IMR-90 (cell line): ENCODE measurements around the gene ZNF593OS. TPM values are rescaled to one million over a fixed set of nuclear protein-coding genes. Genes with fewer than 3 reads are reported as not detected.

Experiments used
- ATAC-seq: fragments of 200-7000 bp; cut with Tn5 transposase; 2 replicates; pipeline ENCODE4 v1.9.1; 2020; ENCODE audit warnings: low read depth, mild to moderate bottlenecking, moderate library complexity
- BruUV-seq: library from RNA; stranded (reverse); fragments of 400-500 nt; replicated peaks from 2 replicates; lab custom pipeline; 2021; lab: Mats Ljungman, UMichigan
- CTCF ChIA-PET: fragments of 300-600 bp; formaldehyde crosslinking; extraction: SDS; loops from one replicate; lab custom pipeline; 2021; ENCODE audit warnings: antibody characterized with exemption; lab: Yijun Ruan, JAX
- POLR2A ChIA-PET: fragments of 300-600 bp; sonication (Branson Sonifier 250); formaldehyde crosslinking; loops from one replicate; lab custom pipeline; 2022; ENCODE audit warnings: antibody characterized with exemption; ENCODE audit not compliant: unreplicated experiment; lab: Charles Lee
- DNase-seq: peaks from one replicate; pipeline ENCODE4 v3.0.0; 2013
- H2AFZ ChIP-seq: replicated peaks from 2 replicates; pipeline ENCODE3; 2013; ENCODE audit warnings: low read length, mild to moderate bottlenecking; ENCODE audit not compliant: poor library complexity
- H2AK5ac ChIP-seq: 2 replicates; pipeline ENCODE4 v1.6.1; 2013; ENCODE audit warnings: low read depth, low read length, inconsistent platforms
- H2AK9ac ChIP-seq: replicated peaks from 2 replicates; pipeline ENCODE3; 2013; ENCODE audit warnings: mild to moderate bottlenecking, low read depth, low read length, moderate library complexity; ENCODE audit not compliant: poor library complexity
- H2BK120ac ChIP-seq: 2 replicates; pipeline ENCODE4 v1.6.1; 2013; ENCODE audit warnings: low read depth, low read length, inconsistent platforms
- H2BK15ac ChIP-seq: 3 replicates; pipeline ENCODE4 v1.6.1; 2013; ENCODE audit warnings: low read depth, low read length, inconsistent platforms
- H2BK20ac ChIP-seq: 2 replicates; pipeline ENCODE4 v1.6.1; 2013; ENCODE audit warnings: low read depth, mild to moderate bottlenecking, inconsistent platforms, low read length, moderate library complexity
- H2BK5ac ChIP-seq: 2 replicates; pipeline ENCODE4 v1.6.1; 2013; ENCODE audit warnings: mild to moderate bottlenecking, low read depth, low read length, inconsistent platforms; ENCODE audit not compliant: poor library complexity, severe bottlenecking
- H3K14ac ChIP-seq: replicated peaks from 2 replicates; pipeline ENCODE4 v1.6.1; 2013; ENCODE audit warnings: low read depth, low read length, inconsistent platforms
- H3K18ac ChIP-seq: 2 replicates; pipeline ENCODE4 v1.6.1; 2013; ENCODE audit warnings: low read depth, low read length, control low read depth
- H3K23ac ChIP-seq: 2 replicates; pipeline ENCODE4 v1.6.1; 2013; ENCODE audit warnings: low read depth, low read length, inconsistent platforms
- H3K27ac ChIP-seq: 2 replicates; pipeline ENCODE4 v1.5.1; 2013; ENCODE audit warnings: mild to moderate bottlenecking, control low read depth, low read length; ENCODE audit not compliant: insufficient read depth
- H3K27me3 ChIP-seq: 2 replicates; pipeline ENCODE4 v1.6.1; 2013; ENCODE audit warnings: low read length; ENCODE audit not compliant: control insufficient read depth, insufficient read depth
- H3K36me3 ChIP-seq: 2 replicates; pipeline ENCODE4 v1.6.1; 2013; ENCODE audit warnings: low read length, mixed read lengths; ENCODE audit not compliant: control insufficient read depth, insufficient read depth
- H3K4ac ChIP-seq: 2 replicates; pipeline ENCODE4 v1.6.1; 2013; ENCODE audit warnings: low read depth, low read length, inconsistent platforms
- H3K4me1 ChIP-seq: 2 replicates; pipeline ENCODE4 v1.6.1; 2013; ENCODE audit warnings: low read length, mixed read lengths; ENCODE audit not compliant: control insufficient read depth, insufficient read depth
- H3K4me2 ChIP-seq: 2 replicates; pipeline ENCODE4 v1.6.1; 2013; ENCODE audit warnings: low read depth, mild to moderate bottlenecking, control low read depth, low read length, moderate library complexity
- H3K4me3 ChIP-seq: 2 replicates; pipeline ENCODE4 v1.5.1; 2013; ENCODE audit warnings: low read depth, mild to moderate bottlenecking, control low read depth, low read length, moderate library complexity; ENCODE audit not compliant: insufficient read depth
- H3K56ac ChIP-seq: 2 replicates; pipeline ENCODE4 v1.6.1; 2013; ENCODE audit warnings: low read length, inconsistent platforms; ENCODE audit not compliant: insufficient read depth; ENCODE audit errors: extremely low read depth
- H3K79me1 ChIP-seq, 2 experiments: 2 replicates each; pipeline ENCODE4 v1.6.1; 2013; ENCODE audit warnings: low read length in 2 of 2, inconsistent platforms in 1 of 2, low read depth in 1 of 2
- H3K9ac ChIP-seq: 2 replicates; pipeline ENCODE4 v1.6.1; 2013; ENCODE audit warnings: low read depth, low read length, control low read depth
- H3K9me1 ChIP-seq: 2 replicates; pipeline ENCODE4 v1.6.1; 2013; ENCODE audit warnings: low read length, inconsistent platforms; ENCODE audit not compliant: insufficient read depth
- H3K9me3 ChIP-seq: 2 replicates; pipeline ENCODE4 v1.6.1; 2013; ENCODE audit warnings: low read length; ENCODE audit not compliant: control insufficient read depth, insufficient read depth
- H4K20me1 ChIP-seq: 2 replicates; pipeline ENCODE4 v1.6.1; 2013; ENCODE audit warnings: low read length, inconsistent platforms; ENCODE audit not compliant: insufficient read depth
- H4K5ac ChIP-seq: 2 replicates; pipeline ENCODE4 v1.6.1; 2013; ENCODE audit warnings: mild to moderate bottlenecking, low read depth, low read length, control low read depth
- H4K8ac ChIP-seq, 2 experiments: 2 replicates each; pipeline ENCODE4 v1.6.1; 2013; ENCODE audit warnings: low read depth in 2 of 2, low read length in 2 of 2, control low read depth in 1 of 2, inconsistent platforms in 1 of 2
- H4K91ac ChIP-seq: 2 replicates; pipeline ENCODE4 v1.6.1; 2013; ENCODE audit warnings: low read depth, low read length, inconsistent platforms; ENCODE audit not compliant: insufficient read depth
- BHLHE40 ChIP-seq: fragments of 150-350 bp; IDR thresholded peaks from 2 replicates; pipeline ENCODE4 v1.6.1; 2016; ENCODE audit warnings: mild to moderate bottlenecking, low read depth, low read length
- CEBPB ChIP-seq: IDR thresholded peaks from 2 replicates; pipeline ENCODE4 v1.6.1; 2012; ENCODE audit warnings: low read depth, low read length, improper control_type of control experiment
- CHD1 ChIP-seq: IDR thresholded peaks from 2 replicates; pipeline ENCODE4 v1.6.1; 2012; ENCODE audit warnings: low read depth, low read length, improper control_type of control experiment
- CTCF ChIP-seq: conservative IDR thresholded peaks from 2 replicates; pipeline ENCODE4 v1.5.1; 2012; ENCODE audit warnings: mild to moderate bottlenecking, low read depth, low read length, improper control_type of control experiment
- ELK1 ChIP-seq: fragments of 150-350 bp; IDR thresholded peaks from 2 replicates; pipeline ENCODE4 v1.6.1; 2016; ENCODE audit warnings: low read depth, mild to moderate bottlenecking, low read length, moderate library complexity, borderline replicate concordance
- FOS ChIP-seq: fragments of 150-350 bp; IDR thresholded peaks from 2 replicates; pipeline ENCODE4 v1.6.1; 2016; ENCODE audit warnings: low read depth, low read length
- MAFK ChIP-seq: IDR thresholded peaks from 2 replicates; pipeline ENCODE4 v1.6.1; 2012; ENCODE audit warnings: low read depth, low read length, improper control_type of control experiment
- MAZ ChIP-seq: IDR thresholded peaks from 2 replicates; pipeline ENCODE4 v1.6.1; 2012; ENCODE audit warnings: low read depth, mild to moderate bottlenecking, low read length, improper control_type of control experiment, moderate library complexity, borderline replicate concordance
- MXI1 ChIP-seq: IDR thresholded peaks from 2 replicates; pipeline ENCODE4 v1.6.1; 2012; ENCODE audit warnings: low read depth, mild to moderate bottlenecking, low read length, moderate library complexity, borderline replicate concordance
- NFE2L2 ChIP-seq: fragments of 150-350 bp; IDR thresholded peaks from 2 replicates; pipeline ENCODE4 v1.6.1; 2016; ENCODE audit warnings: low read depth, mild to moderate bottlenecking, low read length
- POLR2A ChIP-seq: IDR thresholded peaks from 2 replicates; pipeline ENCODE4 v1.6.1; 2012; ENCODE audit warnings: mild to moderate bottlenecking, low read depth, low read length
- RAD21 ChIP-seq: IDR thresholded peaks from 2 replicates; pipeline ENCODE4 v1.6.1; 2012; ENCODE audit warnings: low read length, improper control_type of control experiment
- RCOR1 ChIP-seq: IDR thresholded peaks from 2 replicates; pipeline ENCODE4 v1.6.1; 2012; ENCODE audit warnings: mild to moderate bottlenecking, low read length, improper control_type of control experiment; ENCODE audit not compliant: insufficient replicate concordance
- RFX5 ChIP-seq: IDR thresholded peaks from 2 replicates; pipeline ENCODE4 v1.8.0; 2012; ENCODE audit warnings: low read depth, mild to moderate bottlenecking, low read length, moderate library complexity
- WGBS, 2 experiments: methylation state at CpG; one replicate each; pipeline versions ENCODE4 v1.1.5 to v1.1.7; 2013; ENCODE audit warnings: missing lambda C conversion rate in 2 of 2; ENCODE audit not compliant: insufficient read length in 1 of 2; ENCODE audit errors: extremely low coverage in 2 of 2; 5-methylcytosine and 5-hydroxymethylcytosine counted together
- dilution Hi-C: fragments of 300-500 bp; cut with HindIII; formaldehyde crosslinking; loops from one replicate; pipeline ENCODE4 v1.14.3; 2018; ENCODE audit warnings: low sequenced_read_pairs; ENCODE audit not compliant: unreplicated experiment
- in situ Hi-C: fragments of 300-500 bp; cut with MboI; formaldehyde crosslinking; loops from 3 replicates; pipeline ENCODE4 v1.14.3; 2019; ENCODE audit warnings: low sequenced_read_pairs, inconsistent platforms, mixed read lengths
- intact Hi-C: fragments of 100-400 bp; cut with micrococcal nuclease; formaldehyde crosslinking; loops from 2 replicates; pipeline ENCODE4 v1.10.0; 2022
- polyA plus RNA-seq, 3 experiments: library from polyadenylated mRNA; depleted of rRNA; stranded (reverse); fragments of >200 nt; gene quantifications; 2 replicates each; pipeline ENCODE4 v1.2.3, GENCODE V29; 2012; ENCODE audit warnings: low replicate concordance in 1 of 3
- total RNA-seq: library from RNA; depleted of rRNA; stranded (reverse); fragments of >200 nt; gene quantifications from 2 replicates; pipeline ENCODE4 v1.2.3, GENCODE V29; 2012
- TF ChIP-seq, protein P1 (sequence below): fragments of 150-350 bp; IDR thresholded peaks from 2 replicates; pipeline ENCODE4 v1.6.1; 2017; ENCODE audit warnings: mild to moderate bottlenecking, antibody characterized with exemption, low read length, low read depth

ZNF593OS gene
- total and polyA plus RNA-seq, 2 of the 4 experiments (the other 2 are of a cell fraction) = not detected

- no peak overlapping the region for H3K4ac ChIP-seq
- no peak for TF ChIP-seq CHD1
- TF ChIP-seq CEBPB = no peak
- TF ChIP-seq FOS = no peak
- no peak for TF ChIP-seq MAFK
- no peak for TF ChIP-seq ELK1
- TF ChIP-seq MXI1 = no peak
- no peak for TF ChIP-seq RAD21
- TF ChIP-seq RFX5 = no peak
- TF ChIP-seq, protein P1, sequence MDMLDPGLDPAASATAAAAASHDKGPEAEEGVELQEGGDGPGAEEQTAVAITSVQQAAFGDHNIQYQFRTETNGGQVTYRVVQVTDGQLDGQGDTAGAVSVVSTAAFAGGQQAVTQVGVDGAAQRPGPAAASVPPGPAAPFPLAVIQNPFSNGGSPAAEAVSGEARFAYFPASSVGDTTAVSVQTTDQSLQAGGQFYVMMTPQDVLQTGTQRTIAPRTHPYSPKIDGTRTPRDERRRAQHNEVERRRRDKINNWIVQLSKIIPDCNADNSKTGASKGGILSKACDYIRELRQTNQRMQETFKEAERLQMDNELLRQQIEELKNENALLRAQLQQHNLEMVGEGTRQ = no peak
- TF ChIP-seq NFE2L2 = no peak
- TF ChIP-seq RCOR1 = no peak
- no peak for TF ChIP-seq MAZ
- no peak for TF ChIP-seq POLR2A
- no peak for TF ChIP-seq CTCF
- no peak for TF ChIP-seq BHLHE40
- ChIA-PET POLR2A (no interaction called here), CTCF (interaction anchor here (1.0 kb wide), 1 partner anchor 106 kb away, joined by 3 read pairs; no protein-coding TSS in a partner anchor)
- DNase-seq (no peak), ATAC-seq (no peak)
- intact Hi-C loops (no loop called here), in situ Hi-C loops (no loop called here), dilution Hi-C loops (no loop called here)
- no peaks in the 10 kb centered on the region for H4K20me1 ChIP-seq
- BruUV-seq = no TSS peak
- no peak overlapping the region for H2BK120ac ChIP-seq
- H2AK5ac ChIP-seq = no peak overlapping the region
- H3K14ac ChIP-seq = no peak overlapping the region
- peaks cover 6% of the 10 kb centered on the region for H3K27me3 ChIP-seq
- H3K79me1 ChIP-seq = no peaks in the 10 kb centered on the region
- no peak overlapping the region for H2BK5ac ChIP-seq
- no peak overlapping the region for H3K4me2 ChIP-seq
- H3K4me3 ChIP-seq = no peak overlapping the region
- H2BK20ac ChIP-seq = no peak overlapping the region
- no peak overlapping the region for H3K23ac ChIP-seq
- no peak overlapping the region for H2AFZ ChIP-seq
- no peak overlapping the region for H4K5ac ChIP-seq
- H3K27ac ChIP-seq = no peak overlapping the region
- no peaks in the 10 kb centered on the region for H3K36me3 ChIP-seq
- H3K4me1 ChIP-seq = no peaks in the 10 kb centered on the region
- no peak overlapping the region for H3K9ac ChIP-seq
- H3K9me1 ChIP-seq = no peaks in the 10 kb centered on the region
- H2BK15ac ChIP-seq = no peak overlapping the region
- H3K18ac ChIP-seq = no peak overlapping the region
- no CpG with 5 or more reads among the region's 8 CpGs for WGBS, 2 experiments
- no peak overlapping the region for H3K56ac ChIP-seq
- H3K9me3 ChIP-seq = no peaks in the 10 kb centered on the region
- no peak overlapping the region for H4K91ac ChIP-seq
- no peak overlapping the region for H4K8ac ChIP-seq
- H2AK9ac ChIP-seq = no peak overlapping the region
These were observed 29.5 kb downstream of the ZNF593OS start for GRCh38 chr1:26142159-26142558.
